GM15510 (cell line): ENCODE results near the gene ZIM2.

ENCODE experiments used
- POLR2A ChIP-seq: IDR thresholded peaks from 3 replicates; pipeline ENCODE4 v1.6.1; 2011; ENCODE audit warnings: borderline replicate concordance; ENCODE audit not compliant: insufficient read length; ENCODE audit errors: extremely low read depth

Gene ZIM2

DNA sequence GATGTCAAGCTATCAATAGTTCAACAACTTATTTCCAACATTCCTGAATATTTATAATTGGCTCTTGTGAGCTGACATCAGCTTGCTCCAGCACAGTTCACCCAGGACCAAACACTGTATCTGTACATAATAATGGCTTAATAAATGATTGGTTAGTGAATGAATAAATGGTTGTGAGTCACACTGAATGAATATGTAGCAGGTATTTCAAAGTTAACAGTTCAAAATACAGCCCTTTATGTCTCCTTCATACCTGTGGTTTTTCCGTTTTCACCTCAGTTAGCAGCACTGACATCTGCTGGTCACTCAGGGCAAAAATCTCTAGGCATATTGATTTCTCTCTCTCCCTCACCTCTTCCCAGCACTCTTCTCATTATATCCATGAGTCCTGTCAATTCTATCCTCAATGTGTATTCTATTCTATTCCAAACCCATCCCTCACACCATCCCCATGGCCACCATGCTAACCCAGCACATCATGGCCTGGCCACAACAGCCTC, 76.3 kb downstream of the ZIM2 start:
- no peak for TF ChIP-seq POLR2A

DNA sequence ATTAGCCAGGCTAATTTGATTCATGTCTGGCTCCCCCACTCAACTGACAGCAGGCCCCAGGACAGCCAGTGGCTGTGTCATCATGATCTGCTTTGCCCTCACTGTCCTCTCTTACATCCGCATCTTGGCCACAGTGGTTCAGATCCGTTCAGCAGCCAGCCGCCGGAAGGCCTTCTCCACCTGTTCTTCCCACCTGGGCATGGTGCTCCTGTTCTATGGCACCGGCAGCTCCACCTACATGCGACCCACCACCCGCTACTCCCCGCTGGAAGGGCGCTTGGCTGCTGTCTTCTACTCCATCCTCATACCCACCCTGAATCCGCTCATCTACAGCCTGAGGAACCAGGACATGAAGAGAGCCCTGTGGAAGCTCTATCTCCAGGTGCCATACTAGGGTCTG, 79.7 kb downstream of the ZIM2 start:
- TF ChIP-seq POLR2A: no peak

DNA sequence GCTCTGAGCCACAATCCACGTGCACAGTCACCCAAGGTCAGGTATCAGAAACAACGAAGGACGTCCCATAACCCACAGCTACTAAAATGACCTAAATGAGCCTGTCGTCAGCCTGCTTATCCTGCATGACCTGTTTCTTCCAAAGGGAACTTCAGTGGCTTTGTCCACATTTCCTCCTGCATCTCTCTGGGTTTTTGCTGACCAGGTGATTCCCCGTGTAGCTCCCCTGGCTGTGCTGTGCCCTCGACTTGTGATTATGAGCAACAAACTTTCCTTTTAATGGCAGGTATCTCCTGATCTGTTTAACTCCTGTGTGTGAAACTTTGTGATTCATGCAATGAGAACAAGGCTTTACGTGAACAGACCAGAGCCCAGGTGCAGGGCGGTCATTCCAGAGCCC, 81.0 kb downstream of the ZIM2 start:
- TF ChIP-seq POLR2A: no peak

DNA sequence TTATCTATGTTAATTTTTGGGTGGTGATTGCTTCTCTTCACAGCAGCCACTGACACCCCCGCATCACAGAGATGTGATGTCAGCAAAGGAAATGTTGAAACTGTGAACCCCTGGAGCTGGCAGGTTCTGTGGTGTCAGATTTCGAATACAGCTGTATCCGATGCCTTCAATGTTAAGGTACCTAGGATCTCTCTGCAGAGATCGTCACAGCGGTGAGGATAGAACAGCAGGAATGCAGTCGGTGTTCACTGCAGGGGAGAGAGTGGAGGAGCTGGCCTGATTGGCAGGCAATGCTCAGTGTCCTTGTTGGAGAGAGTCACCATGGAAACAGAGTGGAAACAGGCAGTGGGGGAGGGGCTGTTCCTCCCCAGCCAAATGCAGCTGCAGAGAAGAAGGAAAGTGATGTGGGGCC, 89.4 kb downstream of the ZIM2 start:
- TF ChIP-seq POLR2A: no peak

DNA sequence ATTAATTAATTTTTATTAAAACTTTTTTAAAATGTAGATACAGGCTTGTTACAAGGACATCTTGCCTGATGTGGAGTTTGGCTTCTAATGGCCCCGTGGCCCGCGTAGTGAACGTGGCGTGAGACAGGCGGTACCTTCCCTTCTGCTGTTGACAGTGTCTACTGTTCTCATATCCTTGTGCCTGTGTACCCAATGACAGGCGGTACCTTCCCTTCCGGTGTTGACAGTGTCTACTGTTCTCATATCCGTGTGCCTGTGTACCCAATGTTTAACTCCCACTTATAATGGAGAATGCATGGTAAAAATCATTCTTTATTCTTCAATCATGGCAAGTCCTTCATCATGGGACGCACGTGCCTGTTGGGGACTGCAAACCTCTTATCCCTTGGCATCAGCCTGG, 89.9 kb downstream of the ZIM2 start:
- TF ChIP-seq POLR2A: no peak

DNA sequence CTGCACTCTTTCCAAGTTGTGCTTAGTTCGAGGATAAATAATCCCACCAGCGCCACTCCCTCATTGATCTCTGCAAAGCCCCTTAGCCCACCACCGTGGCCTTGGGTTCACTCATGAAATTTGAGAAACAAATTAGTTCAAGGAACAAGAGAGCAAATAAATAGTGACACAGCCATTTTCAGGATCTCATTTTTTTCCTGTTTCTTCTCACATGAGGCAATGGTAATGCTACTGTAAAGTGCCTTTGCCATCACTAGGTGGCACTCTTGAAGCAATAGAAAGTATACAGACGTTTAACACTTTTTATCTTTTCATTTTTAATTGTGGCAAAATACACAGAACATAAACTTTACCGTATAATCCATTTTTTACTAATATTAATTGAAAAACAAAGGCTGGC, 92.1 kb downstream of the ZIM2 start:
- TF ChIP-seq POLR2A: no peak

DNA sequence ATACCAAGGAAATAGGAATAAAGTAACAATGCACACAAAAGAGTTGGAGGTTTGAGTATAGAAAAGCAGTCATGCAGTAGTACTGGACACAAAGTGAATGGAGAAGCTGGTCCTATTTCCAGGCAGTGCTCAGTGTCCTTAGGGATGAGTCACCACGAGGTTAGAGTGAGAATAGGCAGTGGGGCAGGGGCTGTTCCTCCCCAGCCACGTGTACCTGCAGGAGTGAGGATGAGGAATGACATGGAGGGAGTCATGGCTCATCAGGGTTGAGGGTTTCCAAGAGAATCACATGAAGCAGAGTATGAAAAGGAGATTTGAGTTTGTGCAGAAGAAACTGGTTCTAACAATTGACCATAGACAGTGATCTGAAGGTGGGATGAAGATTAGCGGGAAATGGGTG, 94.2 kb downstream of the ZIM2 start:
- TF ChIP-seq POLR2A: no peak

DNA sequence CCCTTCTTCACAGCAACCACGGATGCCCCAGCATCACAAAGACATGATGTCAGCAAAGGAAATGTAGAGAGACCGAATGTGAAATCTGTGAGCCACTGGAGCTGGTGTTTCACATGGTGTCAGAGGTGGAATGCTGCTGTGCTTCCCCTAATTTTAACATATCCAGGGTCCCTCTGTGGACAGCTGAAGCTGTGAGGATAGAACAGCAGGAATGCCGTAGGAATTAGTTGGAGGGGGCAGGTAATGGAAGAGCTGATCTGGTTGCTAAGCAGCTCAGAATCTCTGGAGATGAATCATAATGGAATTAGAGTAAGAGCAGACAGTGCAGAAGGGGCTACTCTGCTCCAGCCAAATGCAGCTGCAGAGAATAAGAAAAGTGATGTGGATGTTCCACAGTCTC, 100.0 kb downstream of the ZIM2 start:
- no peak for TF ChIP-seq POLR2A

DNA sequence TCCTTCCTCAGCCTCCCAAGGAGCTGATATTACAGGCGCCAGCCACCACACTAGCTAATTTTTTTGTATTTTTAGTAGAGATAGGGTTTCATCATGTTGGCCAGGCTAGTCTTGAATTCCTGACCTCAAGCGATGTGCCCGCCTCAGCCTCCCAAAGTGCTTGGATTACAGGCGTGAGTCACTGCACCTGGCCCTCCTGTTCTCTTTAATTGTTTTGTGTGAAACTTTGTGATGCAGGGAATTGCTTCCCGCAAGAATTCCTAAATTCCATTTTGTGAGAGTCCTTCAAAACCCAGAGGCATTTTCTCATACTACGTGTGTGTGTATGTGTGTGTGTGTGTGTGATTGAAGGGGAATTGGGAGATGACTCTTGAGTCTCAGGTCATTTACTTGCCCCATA, 104.0 kb downstream of the ZIM2 start:
- no peak for TF ChIP-seq POLR2A

DNA sequence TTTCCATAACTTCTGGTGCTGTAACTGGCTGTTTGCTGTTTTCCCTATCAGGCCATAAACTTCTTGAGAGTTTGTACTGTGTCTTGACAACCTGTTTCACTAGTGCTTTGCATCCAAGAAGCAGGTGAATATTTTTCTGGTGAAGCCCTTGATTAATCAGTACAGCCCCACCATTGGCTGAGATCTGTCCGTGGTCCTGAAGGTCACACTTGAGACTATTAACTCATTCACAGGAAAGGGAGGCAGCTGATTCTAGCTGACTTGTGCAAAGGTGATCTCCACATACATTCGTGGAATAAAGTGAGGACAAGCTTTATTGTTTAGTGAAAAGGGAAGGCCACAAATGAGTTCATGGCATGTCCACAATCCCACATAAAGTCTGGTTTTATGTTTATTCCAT, 107.5 kb downstream of the ZIM2 start:
- TF ChIP-seq POLR2A: no peak

DNA sequence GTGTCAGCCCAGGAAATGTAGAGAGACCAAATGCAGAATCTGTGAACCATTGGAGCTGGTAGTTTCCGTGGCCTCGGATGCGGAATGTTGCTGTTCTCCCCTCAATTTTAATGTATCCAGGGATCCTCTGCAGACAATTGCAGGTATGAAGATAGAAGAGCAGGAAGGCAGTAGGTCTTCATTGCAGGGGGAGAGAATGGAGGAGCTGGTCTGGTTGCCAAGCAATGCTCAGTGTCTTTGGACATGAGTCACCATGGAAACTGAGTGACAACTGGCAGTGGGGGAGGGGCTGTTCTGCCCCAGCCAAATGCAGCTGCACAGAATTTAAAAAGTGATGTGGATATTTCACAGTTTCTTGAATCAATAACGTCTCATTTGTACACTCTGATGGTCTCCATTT, 112.8 kb downstream of the ZIM2 start:
- TF ChIP-seq POLR2A: no peak

DNA sequence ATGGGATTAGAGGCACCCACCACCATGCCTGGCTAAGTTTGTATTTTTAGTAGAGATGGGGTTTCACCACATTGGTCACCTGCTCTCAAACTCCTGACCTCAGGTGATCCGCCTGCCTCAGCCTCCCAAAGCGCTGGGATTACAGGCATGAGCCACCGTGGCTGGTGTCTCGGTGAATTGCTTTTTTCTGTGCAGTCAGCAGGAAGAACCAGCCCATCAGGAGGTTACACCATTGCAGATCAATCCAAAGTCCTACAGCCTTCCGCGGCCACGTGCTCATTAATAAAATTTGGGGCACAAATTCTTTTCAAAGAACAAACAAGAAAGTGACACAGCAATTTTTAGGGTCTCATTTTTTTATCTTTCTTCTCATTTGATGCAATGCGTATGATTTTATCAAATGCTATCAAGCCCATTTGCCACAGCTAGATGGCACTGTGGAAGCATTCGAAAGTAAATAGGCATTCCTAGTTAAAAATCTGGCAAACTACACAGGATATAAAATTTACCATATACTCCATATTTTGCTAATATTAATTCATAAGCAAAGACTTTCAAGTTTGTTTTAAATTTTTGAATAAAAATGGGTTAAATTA, 114.6 kb downstream of the ZIM2 start:
- TF ChIP-seq POLR2A: no peak
